HG02943 (cell line): ENCODE measurements around the gene KLHDC10.
"Not testable (repeated sequence)": the region's sequence is repeated elsewhere in the genome, so short reads cannot be mapped to it uniquely, and the experiment has no call there.

Source experiments
- ATAC-seq: cut with Tn5 transposase; IDR thresholded peaks from one replicate; pipeline ENCODE4 v1.9.1; 2021; ENCODE audit warnings: mild to moderate bottlenecking, low read depth, moderate library complexity; ENCODE audit not compliant: unreplicated experiment

The KLHDC10 gene, protein sequence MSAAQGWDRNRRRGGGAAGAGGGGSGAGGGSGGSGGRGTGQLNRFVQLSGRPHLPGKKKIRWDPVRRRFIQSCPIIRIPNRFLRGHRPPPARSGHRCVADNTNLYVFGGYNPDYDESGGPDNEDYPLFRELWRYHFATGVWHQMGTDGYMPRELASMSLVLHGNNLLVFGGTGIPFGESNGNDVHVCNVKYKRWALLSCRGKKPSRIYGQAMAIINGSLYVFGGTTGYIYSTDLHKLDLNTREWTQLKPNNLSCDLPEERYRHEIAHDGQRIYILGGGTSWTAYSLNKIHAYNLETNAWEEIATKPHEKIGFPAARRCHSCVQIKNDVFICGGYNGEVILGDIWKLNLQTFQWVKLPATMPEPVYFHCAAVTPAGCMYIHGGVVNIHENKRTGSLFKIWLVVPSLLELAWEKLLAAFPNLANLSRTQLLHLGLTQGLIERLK

DNA sequence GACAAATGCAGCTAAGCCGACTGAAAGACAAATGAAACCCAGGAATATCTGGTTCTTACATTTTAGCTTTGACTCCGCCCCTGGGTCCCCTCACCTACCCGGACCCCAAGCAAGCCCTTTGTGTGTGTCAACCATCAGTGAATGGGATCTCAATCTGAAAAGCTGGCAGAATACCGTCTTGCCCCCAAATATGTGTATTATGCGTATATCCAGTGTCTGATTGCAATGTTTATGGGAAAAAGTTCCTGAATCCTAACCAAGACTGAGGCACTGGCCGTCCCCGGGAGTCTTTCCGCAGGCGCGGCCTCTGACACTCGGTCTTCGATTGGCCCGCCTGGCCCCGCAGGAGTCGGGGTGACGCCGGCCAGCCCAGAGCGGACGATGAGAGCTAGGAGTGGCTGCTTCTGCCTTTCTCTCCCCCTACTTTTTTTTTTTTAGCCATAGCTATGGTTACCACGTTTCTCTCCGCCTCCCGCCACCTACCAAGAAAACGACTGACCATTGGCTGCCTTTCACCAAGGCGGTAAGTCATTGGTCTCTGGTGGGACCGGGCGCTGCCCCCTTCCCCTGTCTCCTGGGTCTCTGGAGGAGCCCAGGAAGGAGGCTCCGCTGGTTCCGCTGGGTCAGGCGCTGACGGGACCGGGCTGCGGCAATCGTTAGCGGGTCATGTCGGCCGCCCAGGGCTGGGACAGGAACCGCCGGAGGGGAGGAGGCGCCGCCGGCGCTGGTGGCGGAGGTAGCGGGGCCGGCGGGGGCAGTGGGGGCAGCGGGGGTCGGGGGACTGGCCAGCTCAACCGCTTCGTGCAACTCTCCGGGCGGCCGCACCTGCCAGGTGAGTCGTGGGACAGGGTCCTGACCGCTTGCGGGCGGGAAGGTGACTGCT is at the start of gene KLHDC10:
KLHDC10 (plus strand) TSS at position 557 of the 883 bp plus-strand sequence; CDS start at position 667, 110 bp downstream.
- ATAC-seq = peak; percentile 93

DNA sequence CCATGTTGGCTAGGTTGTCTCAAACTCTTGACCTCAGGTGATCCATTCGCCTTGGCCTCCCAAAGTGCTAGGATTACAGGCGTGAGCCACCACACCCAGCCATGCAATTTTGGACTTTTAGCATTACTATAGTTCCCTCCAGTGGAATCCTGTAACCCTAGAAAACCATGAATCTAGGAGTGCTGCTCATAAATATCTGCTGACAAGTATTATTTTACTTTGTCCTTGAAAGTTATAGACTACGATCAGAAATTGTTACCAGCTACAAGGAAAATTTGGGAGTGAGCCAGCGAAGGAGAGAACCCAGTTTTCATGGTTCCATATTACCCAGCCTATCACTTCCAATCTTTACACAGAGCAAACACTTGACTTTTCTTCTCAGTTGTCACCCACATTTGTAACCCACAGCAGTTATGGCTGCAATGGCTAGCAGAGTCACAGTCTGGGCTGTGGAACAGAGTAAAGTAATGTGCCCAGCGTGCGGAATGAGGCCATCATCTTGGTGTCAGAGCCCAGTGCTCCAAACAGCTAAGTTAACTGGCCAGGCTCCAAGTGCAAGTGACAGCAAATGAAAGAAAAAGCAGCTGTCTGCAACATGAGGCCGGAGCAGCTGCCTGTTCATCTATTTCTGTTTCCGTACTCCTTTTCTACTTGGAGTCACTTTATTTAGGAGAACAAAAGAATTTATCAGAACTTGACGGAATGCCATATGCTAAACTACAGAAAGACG is 49.1 kb upstream of the KLHDC10 start:
- no peak for ATAC-seq

DNA sequence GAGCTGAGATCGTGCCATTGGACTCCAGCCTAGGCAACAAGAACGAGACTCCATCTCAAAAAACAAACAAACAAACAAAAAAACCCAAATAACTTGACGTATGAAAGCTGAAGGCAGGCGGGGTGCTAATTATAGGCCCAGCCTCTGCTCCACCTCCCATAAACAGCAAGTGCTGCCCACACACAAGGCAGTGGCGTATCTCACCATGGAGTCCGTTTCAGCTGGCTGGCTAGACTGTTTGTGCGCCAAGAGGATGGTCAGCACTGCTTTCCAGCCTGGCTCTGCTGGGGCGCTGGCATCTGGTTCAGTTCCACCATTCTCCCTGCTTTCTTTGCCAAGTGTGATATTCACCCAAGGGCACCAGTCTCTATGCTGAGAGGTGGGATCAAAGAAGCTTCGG is 48.2 kb upstream of the KLHDC10 start:
- ATAC-seq = no peak

DNA sequence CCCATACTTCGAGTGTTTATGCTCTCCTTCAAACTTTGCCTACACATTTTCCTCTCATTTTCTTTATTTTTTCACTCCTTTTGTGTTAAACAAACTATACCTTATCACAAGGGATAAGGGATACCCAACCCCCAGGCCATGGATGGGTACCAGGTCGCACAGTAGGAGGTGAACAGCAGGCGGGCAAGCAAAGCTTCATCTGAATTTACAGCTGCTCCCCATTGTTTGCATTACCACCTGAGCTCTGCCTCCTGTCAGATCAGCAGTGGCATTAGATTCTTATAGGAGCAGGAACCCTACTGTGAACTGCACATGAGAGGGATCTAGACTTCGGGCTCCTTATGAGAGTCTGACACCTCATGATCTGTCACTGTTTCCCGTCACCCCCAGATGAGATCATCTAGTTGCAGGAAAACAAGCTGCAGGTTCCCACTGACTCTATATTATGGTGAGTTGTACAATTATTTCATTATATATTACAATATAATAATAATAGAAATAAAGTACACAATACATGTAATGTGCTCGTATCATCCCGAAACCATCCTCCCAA is 47.6 kb upstream of the KLHDC10 start:
- no peak for ATAC-seq

DNA sequence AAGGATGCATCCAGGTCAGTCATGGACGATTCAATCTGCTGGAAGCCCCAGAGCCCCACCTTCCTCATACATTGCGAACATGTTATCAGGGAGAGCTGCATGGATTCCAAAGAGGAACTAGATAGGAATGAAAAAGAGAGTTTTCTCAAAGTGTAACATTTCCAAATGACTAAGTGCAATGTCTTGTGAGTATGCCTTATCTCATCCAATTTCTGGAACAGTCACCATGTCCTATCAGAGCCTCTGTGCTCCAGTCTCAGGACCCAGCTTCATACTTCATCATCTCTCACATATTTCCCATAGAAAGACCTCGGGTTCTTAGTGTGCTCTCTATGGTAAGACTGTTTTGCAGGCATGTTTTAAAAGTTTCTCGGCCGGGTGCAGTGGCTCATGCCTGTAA is 45.9 kb upstream of the KLHDC10 start:
- ATAC-seq = no peak

DNA sequence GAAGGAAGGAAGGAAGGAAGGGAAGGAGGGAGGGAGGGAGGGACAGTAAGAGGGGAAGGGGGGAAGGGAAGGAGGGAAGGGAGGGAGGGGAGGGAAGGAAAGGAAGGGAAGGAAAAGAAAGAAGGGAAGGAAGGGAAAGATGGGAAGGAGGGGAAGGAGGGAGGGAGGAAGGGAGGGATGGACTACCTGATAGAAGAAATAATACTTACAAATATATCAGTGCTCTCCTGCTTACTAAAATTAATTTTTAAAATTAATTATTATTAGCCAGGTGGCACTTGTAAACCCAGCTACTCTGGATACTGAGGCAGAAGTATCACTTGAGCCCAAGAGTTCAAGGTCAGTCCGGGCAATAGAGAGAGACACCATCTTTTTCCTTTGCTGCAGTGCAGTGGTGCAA is 37.6 kb upstream of the KLHDC10 start:
- no peak for ATAC-seq

DNA sequence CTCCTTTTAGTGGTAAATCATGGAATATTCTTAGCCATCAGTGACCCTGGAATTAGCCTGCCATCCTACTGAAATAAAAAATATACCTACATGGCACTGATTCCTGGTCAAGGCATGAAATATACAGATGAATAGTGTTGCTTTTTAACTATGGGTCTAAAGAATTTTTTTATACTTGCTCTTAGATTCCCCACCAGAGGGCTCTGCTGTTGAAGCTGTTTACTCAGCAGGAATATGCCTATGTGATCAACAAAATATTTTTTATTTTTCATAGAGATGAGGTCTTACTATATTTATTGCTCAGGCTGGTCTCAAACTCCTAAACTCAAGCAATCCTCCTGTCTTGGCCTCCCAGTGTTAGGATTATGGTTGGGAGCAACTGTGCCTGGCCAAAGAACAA is 32.6 kb upstream of the KLHDC10 start:
- no peak for ATAC-seq

DNA sequence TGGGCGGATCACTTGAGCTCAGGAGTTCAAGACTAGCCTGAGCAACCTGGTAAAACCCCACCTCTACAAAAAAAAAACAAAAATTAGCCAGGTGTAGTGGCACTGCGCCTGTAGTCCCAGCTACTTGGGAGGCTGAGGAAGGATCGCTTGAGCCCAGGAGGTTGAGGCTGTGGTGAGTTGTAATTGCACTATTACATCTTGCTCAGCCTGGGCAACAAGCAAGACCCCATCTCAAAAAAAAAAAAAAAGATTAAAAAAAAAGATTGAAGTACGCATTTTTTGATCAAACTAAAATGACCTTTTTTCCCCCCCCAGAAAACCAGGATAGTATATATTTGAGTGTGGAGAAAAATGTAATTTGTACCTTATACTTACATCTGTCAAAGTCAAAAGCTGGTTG is 29.8 kb upstream of the KLHDC10 start:
- ATAC-seq = no peak

DNA sequence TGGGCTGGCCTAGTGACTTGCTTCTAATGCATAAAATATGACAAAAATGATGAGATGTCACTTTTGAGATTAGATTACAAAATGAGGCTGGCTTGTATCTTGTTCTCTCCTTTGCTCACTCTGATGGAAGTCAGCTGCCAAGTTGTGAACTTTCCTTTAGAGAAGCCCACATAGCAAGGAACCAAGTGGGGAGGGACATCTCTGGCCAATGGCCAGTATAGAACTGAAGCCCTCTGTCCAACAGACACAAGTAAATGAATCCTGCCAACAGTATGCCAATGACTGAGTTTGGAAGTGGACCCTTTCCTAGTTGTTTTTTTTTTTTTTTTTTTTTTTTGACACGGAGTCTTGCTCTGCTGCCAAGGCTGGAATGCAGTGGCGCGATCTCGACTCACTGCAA is 22.5 kb upstream of the KLHDC10 start:
- ATAC-seq = no peak

DNA sequence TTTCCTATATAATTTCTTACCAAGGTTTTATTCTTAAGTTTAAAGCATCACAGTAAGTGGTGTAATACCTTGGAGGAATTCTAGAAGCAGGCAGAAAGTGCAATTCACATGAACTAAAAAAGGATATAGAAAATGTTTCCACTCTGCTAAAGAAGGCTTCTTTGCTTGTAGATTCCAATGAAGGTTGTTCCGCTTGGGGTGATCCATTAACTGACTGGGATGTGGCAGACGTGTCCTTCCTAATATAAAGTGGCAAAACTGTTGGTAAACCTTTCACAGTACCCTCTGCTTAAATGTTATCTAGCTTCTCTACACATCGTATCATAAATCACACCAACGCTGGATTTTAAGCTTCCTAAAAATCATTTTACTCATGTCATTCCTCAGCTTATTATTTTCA is 21.4 kb upstream of the KLHDC10 start:
- no peak for ATAC-seq

DNA sequence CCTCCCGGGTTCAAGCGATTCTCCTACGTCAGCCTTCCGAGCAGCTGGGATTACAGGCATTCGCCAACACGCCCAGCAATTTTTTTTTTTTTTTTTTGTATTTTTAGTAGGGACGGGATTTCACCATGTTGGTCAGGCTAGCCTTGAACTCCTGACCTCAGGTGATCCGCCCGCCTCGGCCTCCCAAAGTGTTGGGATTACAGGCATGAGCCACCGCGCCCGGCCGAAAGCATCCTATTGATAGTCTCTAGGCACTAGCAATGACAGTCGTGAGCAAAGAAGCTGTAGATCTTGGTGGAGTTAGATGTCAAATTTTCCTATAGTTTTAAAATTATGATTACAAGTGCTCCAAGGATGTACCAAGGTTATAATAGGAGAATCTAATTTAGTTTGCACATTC is 18.1 kb upstream of the KLHDC10 start:
- not testable (repeated sequence) for ATAC-seq

DNA sequence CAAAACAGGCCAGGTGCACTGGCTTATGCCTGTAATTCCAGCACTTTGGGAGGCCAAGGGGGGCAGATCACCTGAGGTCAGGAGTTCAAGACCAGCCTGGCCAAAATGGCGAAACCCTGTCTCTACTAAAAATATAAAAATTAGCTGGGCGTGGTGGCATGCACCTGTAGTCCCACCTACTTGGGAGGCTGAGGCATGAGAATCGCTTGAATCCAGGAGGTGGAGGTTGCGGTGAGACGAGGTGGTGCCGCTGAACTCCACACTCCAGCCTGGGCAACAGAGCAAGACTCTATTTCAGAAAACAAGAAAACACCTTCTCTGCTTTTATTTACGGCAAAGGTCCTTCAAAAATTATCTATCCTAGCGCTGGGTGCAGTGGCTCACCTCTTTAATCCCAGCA is 15.1 kb upstream of the KLHDC10 start:
- not testable (repeated sequence) for ATAC-seq

DNA sequence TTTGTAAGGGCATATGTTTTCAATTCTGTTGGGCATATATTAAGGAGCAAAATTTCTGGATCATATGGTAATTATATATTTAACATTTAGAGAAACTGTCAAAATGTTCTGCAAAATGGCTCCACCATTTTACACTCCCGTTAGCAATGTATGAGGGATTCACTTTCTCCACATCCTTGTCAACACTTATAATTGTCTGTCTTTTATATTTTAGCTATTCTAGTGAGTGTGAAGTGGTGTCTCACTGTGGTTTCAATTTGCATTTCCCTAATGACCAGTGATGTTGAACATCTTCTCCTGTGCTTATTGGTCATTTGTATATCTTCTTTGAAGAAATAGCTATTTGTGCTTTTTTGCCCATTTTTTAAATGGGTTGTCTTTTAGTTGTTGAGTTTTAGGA is 8.1 kb upstream of the KLHDC10 start:
- no peak for ATAC-seq

DNA sequence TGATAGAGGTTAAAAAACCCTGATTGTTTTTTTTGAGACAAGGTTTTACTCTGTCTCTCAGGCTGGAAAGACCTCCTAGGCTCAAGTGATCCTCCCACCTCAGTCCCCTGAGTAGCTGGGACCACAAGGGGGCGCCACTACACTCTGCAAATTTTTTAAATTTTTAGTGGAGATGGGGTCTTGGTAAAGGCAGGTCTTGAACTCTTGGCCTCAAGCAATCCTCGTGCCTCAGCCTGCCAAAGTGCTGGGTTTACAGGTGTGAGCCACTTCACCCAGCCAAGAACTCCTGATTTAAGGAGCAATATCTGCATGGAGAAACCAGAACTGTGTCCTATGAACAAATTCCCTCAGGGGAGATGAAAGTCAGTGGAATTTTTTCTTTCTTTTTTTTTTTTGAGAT is 7.3 kb upstream of the KLHDC10 start:
- ATAC-seq = no peak

DNA sequence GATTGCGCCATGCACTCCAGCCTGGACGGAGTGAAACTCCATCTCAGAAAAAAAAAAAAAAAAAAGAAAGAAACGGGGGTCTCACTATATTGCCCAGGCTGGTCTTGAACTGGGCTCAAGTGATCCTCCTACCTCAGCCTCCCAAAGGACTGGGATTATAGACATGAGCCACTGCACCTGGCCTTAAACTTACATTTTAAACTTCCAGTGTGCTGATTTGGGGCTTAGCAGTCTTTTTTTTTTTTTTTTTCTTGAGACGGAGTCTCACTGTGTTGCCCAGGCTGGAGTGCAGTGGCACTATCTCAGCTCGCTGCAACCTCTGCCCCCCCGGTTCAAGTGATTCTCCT is 5.8 kb upstream of the KLHDC10 start:
- ATAC-seq = not testable (repeated sequence)

DNA sequence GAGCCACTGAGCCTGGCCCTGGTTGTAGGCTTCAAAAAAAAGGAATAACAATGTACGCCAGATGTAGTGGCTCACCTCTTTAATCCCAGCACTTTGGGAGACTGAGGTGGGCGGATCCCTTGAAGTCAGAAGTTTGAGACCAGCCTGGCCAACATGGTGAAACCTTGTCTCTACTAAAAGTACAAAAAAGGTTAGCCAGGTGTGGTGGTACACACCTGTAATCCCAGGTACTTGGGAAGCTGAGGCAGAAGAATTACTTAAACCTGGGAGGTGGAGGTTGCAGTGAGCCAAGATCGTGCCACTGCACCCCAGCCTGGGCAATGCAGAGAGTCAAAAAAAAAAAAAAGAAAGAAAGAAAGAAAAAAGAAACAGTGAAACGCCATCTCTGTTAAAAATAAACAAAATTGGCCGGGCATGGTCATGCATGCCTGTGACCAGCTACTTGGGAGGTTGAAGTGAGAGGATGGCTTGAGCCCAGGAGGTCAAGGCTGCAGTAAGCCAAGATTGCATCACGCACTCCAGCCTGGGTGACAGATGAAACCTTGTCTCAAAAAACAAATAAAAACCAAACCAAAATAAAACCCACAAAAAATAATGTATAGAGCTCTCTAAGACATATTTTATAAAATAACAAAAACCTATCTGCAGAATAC is 4.7 kb upstream of the KLHDC10 start:
- no peak for ATAC-seq

DNA sequence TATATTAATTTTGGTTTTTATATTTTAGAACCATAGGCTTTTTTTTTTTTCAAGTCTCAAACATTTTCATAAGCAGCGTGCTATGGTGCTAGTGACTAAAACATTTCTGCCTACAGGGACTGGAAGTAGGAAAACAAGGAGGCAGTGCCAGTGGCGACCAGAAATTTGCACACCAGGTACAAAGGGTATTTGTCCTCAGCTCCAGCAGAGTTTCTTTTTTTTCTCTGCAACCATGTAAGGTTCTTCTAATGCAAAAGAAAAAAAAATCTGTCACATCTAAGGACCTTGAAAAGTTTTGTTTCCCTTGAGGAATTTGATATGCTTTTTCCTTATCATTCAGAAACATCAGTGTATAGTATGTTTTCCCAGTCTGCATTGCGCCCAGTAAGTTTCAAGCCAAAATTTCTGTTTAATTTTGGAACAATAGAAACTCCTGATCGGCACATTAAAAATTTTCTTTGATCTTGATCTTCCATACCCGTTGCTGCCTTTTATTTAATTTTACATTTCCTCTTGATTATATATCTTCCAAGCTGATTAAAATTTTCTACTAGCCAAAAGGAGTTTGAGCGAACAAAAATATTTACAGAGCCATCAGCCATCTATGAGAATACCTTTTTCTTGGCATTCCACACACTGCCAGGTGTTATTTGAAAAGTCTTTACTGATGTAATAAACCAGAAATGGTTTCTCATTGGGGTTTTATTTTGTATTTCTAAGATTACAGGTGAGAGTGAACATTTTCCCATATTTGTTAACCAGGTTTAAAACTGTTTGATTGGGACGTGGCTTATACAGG is 956 bp upstream of the KLHDC10 start:
- ATAC-seq = no peak

DNA sequence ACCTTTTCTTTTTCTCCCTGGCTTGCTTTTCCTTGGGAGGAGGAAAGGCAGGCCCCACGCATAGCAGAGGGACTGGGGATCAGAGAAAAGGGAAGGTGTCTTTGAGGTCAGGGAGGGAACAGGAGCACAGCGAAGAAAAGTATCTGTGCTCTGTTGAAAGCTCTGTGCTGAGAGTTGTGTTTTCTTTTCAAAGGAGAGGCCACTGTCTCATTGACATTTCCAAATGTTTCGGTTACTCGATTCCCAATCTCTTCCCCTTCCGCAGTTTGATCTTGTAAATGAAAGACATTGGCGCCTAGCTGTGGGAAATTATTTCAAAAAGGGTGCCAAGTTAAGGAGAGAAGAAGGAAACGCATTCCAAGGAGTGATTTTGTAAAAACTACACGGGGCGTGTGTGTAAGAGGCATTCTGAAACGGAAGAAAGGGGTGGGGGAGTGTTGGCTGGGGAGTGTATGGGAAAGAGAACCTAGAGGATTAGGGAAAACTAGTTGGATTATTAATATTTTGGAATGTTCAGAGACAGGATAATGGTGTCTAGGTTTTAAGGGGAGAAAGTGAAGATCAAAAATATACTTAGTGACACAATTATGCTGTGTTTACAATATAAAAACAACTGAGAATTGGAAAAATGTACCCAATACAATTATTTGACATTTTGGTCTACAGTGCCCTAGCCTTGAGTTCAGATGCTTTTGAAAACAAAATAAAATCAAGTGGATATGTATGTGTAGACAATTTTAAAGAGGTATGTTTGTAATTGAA is 708 bp downstream of the KLHDC10 start:
- ATAC-seq = peak; percentile 13
